Neural cell (in vitro differentiated cells): ENCODE data around the gene PCCA.

ENCODE experiments used
- EP300 ChIP-seq: fragments of 450-650 bp; conservative IDR thresholded peaks from 2 replicates; pipeline ENCODE4 v1.6.1; 2014; ENCODE audit warnings: antibody characterized with exemption, mild to moderate bottlenecking, moderate library complexity; ENCODE audit not compliant: poor library complexity, severe bottlenecking
- EZH2 ChIP-seq: fragments of 200-600, 300-800 bp; shearing (Covaris generic), sonication (generic); IDR thresholded peaks from 2 replicates; pipeline ENCODE4 v1.6.1; 2014; ENCODE audit warnings: antibody characterized with exemption, low read length, borderline replicate concordance, mild to moderate bottlenecking; ENCODE audit not compliant: insufficient read depth, poor library complexity, severe bottlenecking
- MXI1 ChIP-seq: fragments of 450-650 bp; conservative IDR thresholded peaks from 2 replicates; pipeline ENCODE4 v1.6.1; 2014; ENCODE audit warnings: antibody characterized with exemption, mild to moderate bottlenecking; ENCODE audit not compliant: poor library complexity, severe bottlenecking
- POLR2AphosphoS5 ChIP-seq: IDR thresholded peaks from 2 replicates; pipeline ENCODE4 v1.6.1; 2012
- RAD21 ChIP-seq: fragments of 450-650 bp; conservative IDR thresholded peaks from 2 replicates; pipeline ENCODE4 v1.6.1; 2014; ENCODE audit warnings: antibody characterized with exemption, mild to moderate bottlenecking, moderate library complexity
- SMC3 ChIP-seq: fragments of 450-650 bp; conservative IDR thresholded peaks from 2 replicates; pipeline ENCODE4 v1.6.1; 2014; ENCODE audit warnings: antibody characterized with exemption, mild to moderate bottlenecking, moderate library complexity; ENCODE audit not compliant: poor library complexity
- TAF1 ChIP-seq: IDR thresholded peaks from 2 replicates; pipeline ENCODE4 v1.6.1; 2012; ENCODE audit warnings: low read depth
- TF ChIP-seq, protein P1 (sequence below): fragments of 450-650 bp; IDR thresholded peaks from 2 replicates; pipeline ENCODE4 v1.5.1; 2014; ENCODE audit warnings: antibody characterized with exemption, mild to moderate bottlenecking, moderate library complexity; ENCODE audit not compliant: poor library complexity, severe bottlenecking
- TF ChIP-seq, protein P2 (sequence below): IDR thresholded peaks from 2 replicates; pipeline ENCODE4 v1.6.1; 2012; ENCODE audit warnings: borderline replicate concordance

GRCh38 chr13:100305398-100305797 lies 216.5 kb downstream of the PCCA start:
- TF ChIP-seq EP300: no peak
- TF ChIP-seq, protein P1, sequence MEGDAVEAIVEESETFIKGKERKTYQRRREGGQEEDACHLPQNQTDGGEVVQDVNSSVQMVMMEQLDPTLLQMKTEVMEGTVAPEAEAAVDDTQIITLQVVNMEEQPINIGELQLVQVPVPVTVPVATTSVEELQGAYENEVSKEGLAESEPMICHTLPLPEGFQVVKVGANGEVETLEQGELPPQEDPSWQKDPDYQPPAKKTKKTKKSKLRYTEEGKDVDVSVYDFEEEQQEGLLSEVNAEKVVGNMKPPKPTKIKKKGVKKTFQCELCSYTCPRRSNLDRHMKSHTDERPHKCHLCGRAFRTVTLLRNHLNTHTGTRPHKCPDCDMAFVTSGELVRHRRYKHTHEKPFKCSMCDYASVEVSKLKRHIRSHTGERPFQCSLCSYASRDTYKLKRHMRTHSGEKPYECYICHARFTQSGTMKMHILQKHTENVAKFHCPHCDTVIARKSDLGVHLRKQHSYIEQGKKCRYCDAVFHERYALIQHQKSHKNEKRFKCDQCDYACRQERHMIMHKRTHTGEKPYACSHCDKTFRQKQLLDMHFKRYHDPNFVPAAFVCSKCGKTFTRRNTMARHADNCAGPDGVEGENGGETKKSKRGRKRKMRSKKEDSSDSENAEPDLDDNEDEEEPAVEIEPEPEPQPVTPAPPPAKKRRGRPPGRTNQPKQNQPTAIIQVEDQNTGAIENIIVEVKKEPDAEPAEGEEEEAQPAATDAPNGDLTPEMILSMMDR: no peak
- no peak for TF ChIP-seq POLR2AphosphoS5
- no peak for TF ChIP-seq MXI1
- TF ChIP-seq EZH2: no peak
- no peak for TF ChIP-seq RAD21
- TF ChIP-seq, protein P2, sequence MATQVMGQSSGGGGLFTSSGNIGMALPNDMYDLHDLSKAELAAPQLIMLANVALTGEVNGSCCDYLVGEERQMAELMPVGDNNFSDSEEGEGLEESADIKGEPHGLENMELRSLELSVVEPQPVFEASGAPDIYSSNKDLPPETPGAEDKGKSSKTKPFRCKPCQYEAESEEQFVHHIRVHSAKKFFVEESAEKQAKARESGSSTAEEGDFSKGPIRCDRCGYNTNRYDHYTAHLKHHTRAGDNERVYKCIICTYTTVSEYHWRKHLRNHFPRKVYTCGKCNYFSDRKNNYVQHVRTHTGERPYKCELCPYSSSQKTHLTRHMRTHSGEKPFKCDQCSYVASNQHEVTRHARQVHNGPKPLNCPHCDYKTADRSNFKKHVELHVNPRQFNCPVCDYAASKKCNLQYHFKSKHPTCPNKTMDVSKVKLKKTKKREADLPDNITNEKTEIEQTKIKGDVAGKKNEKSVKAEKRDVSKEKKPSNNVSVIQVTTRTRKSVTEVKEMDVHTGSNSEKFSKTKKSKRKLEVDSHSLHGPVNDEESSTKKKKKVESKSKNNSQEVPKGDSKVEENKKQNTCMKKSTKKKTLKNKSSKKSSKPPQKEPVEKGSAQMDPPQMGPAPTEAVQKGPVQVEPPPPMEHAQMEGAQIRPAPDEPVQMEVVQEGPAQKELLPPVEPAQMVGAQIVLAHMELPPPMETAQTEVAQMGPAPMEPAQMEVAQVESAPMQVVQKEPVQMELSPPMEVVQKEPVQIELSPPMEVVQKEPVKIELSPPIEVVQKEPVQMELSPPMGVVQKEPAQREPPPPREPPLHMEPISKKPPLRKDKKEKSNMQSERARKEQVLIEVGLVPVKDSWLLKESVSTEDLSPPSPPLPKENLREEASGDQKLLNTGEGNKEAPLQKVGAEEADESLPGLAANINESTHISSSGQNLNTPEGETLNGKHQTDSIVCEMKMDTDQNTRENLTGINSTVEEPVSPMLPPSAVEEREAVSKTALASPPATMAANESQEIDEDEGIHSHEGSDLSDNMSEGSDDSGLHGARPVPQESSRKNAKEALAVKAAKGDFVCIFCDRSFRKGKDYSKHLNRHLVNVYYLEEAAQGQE: no peak
- no peak for TF ChIP-seq SMC3
- TF ChIP-seq TAF1: no peak
